GM20431 (cell line): ENCODE results near the gene TTC27.
"Not testable (repeated sequence)": the region's sequence is repeated elsewhere in the genome, so short reads cannot be mapped to it uniquely, and the experiment has no call there.

ENCODE experiments used
- in situ Hi-C: fragments of 300-500 bp; cut with MseI, MboI; formaldehyde crosslinking; loops from one replicate; pipeline ENCODE4 v1.15.0; 2020; ENCODE audit warnings: low sequenced_read_pairs; ENCODE audit not compliant: unreplicated experiment

The TTC27 gene

DNA sequence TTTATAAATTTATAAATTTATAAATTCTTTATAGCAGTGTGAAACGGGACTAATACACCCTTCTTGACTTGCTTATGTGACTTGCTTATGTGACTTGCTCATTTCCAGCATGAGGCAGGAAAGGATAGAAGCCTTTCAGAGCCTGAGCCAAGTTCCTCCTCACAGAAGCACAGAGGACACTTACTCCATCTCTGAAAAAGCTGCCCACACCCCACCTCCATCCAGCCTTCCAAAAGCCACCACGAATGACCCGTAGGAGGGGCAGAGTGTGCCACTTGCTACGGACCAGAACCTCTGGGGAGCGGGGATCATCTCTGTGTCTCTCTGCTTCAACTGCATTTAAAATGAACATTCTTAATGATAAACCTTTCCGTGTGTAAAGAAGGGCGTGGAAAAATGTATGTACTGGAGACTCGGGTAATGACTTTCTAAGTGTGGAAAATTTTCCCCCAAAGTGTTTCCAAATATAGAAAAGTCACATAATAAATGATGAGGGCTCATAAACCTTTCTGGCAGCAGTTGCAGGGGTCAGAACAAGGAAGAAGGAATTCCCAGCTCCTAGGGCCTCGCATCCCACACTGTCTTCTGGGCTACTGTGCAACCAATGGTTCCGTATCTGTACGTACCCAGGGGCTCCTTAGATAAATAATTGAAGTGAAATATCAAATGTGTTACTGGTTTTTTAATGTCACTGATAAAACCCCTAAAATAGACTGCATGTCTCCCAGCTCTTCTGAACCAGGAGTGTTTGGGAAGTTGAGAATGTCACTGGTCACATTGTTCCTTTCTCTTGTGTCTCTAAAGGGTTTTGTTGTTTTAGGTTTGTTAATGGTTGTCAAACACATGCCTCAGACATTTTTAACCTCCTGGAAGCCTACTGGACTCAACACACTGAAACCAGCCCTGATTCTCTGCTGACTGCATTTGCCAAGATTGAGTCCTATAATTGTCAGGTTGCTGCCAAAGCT is 214.4 kb downstream of the TTC27 start:
- in situ Hi-C loops = no loop called here

DNA sequence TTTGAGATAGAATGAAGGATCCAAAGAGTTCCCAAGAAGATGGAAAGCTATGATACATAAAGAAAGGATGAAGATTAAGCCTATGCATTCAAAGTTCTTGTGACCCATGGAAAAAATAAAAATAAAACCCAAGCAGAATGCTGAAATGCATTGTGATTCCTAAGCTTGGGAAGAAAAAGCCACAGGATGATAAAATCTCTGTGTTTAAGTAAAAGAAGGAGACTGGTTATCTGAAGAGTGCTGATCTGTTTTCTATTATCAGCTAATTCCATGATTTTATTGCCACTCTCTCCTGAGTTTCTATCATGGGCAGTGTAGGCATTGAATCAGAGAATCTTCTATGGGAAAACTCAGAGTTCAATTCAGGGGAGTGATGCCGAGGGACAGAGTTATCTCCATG is 215.8 kb downstream of the TTC27 start:
- in situ Hi-C loops = no loop called here

DNA sequence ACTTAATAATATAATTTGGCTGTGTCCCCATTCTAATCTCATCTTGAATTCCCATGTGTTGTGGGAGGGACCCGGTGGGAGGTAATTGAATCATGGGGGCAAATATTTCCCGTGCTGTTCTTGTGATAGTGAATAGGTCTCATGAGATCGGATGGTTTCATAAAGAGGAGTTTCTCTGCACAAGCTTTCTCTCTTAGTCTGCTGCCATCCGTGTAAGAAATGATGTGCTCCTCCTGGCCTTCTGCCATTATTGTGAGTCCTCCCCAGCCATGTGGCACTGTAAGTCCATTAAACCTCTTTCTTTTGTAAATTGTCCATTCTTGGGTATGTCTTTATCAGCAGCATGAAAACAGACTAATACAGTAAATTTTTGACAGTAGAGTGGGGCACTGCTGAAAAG is 216.4 kb downstream of the TTC27 start:
- in situ Hi-C loops = no loop called here

DNA sequence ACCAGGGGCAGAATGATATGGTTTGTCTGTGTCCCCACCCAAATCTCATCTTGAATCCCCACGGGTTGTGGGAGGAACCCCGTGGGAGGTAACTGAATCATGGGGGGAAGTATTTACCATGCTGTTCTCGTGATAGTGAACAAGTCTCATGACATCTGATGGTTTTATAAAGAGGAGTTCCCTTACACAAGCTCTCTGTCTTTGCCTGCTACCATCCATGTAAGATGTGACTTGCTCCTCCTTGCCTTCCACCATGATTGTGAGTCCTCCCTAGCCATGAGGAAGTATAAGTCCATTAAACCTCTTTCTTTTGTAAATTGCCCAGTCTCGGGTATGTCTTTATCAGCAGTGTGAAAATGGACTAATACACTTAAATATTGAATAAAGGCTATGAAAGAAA is 218.4 kb downstream of the TTC27 start:
- in situ Hi-C loops = not testable (repeated sequence)

DNA sequence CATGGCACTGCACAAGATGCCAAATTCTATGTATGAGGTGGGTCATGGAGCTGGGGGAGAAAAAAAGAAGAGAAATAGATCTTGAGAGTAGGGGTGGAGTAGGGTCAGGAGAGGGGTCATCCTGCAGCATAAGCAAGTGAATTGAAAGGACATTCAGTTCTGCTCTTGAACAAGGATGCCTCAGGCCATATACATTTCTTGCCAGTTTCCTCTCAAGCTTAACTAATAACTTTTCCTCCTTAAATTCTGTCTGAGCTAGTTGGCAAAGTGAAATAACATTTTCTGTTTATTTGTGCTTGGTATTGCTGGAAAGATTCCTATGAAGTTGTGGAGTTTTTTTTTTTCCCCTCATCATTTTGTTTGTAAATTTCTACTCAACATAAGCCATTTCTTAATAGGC is 219.9 kb downstream of the TTC27 start:
- in situ Hi-C loops = no loop called here

DNA sequence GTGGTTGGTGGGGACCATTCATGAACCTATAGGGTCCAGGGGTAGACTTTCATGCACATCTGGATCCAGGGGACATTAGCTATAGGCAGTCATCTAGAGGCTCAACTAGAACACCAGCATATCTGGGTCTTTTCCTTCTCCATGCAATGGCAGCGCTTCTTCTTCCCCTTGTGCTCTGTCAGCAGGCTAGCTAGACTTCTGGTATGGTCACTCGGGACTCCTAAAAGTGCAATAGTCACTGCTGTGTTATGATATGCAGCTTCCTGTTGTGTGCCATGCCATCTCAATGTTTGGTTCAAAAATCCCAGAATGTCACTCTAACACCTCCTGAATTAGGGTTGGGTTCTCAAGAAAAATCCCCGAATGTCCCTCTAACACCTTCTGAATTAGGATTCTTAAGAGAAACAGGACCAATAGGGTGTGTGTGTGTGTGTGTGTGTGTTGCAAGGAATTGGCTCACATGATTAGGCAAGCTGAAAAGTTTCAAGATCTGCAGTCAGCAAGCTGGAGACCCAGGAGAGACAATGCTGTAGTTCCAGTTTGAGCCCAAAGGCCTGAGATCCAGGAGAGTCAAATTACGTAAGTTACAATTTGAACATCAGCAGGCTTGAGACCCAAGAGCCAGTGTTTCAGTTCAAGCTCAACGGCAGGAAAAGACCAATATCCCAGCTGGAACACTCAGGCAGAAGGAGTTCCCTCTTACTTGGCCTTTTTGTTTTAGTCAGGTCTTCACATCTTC is 221.8 kb downstream of the TTC27 start:
- in situ Hi-C loops = no loop called here

DNA sequence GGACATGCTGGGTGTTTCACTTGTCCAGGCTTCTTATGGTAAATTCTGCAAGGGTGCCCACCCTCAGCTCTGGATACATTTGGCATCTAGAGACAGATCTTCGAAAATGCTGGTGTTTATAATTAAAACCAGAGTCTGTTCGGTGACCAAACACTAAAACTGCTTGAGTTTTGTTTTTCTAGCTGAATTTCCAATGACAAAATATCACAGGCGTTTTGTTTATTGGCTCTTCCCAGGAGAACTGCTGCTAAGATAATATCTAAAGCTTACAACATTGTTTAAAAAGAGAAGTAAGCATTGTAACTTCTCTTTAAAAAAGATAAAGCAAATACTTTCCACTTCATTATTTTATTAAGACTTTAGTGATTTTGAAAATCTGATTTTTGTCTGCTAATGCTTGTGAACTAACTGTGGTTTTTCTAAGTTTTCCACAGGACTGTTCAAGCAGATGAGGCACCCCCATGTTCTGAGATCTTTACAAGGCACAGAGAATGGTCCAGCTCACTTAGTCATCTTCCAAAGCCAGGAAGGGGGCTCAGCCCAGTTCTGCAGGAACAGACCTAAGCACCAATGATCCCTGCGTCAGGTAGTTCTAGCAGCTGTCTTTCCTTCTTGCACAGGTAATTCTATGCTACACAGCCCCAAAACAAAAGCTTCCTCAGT is 224.1 kb downstream of the TTC27 start:
- in situ Hi-C loops = no loop called here

DNA sequence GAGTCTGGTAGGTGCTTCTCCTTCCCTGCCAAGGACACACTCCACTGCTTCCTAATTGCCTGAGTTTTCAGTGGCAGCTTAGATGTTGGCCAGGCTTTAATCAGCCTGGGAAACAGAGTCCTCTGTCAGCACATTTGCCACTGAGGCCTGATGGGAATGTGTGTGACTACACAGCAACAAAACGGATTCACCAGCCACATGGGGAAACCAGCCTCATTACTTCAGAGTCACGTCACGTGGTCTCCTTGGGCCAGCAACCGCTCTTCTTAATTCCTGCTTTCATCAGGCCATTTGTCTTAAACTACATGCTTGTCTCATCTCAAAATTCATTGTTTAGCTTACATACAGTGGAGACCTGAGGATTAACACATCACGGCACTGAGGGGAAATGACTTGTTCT is 225.0 kb downstream of the TTC27 start:
- in situ Hi-C loops = no loop called here

DNA sequence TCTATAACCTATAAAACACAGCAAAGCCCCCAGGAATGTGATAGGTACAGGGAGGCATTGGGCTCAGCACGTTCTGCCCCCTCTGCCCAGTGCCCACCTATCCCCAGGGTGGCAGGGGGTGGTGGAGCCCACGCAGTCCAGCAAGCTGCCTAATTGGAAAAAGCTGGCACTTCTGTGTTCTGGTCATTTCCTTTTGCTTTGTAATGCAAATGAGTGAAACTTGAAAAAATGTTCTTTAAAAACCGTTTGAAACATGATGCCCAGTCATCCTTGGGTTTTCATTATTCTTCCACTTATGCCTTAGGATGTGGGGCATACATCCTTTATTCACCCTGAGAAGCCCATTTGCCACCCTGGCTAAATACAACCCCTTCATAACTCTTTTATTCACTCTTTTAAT is 229.0 kb downstream of the TTC27 start:
- in situ Hi-C loops = no loop called here

DNA sequence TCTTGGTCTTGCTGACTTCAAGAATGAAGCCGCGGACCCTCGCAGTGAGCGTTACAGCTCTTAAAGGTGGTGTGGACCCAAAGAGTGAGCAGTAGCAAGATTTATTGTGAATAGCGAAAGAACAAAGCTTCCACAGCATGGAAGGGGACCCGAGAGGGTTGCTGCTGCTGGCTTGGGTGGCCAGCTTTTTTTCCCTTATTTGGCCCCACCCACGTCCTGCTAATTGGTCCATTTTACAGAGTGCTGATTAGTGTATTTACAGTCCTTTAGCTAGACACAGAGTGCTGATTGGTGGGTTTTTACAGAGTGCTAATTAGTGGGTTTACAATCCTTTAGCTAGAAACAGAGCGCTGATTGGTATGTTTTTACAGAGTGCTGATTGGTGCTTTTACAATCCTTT is 230.9 kb downstream of the TTC27 start:
- in situ Hi-C loops = no loop called here

DNA sequence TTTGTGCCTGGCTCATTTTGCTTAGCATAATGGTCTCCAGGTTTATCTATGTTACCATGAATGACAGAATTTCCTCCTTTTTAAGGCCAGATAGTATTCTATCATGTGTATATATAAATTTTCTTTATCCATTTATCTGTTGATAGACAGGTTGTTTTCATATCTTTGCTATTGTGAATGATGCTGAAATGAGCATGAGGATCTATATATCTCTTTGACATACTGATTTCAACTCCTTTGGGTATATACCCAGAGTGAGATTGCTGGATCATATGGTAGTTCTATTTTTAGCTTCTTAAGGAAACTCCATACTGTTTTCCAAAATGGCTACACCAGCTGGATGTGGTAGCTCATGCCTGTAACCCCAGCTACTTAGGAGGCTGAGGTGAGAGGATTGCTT is 232.5 kb downstream of the TTC27 start:
- in situ Hi-C loops = no loop called here

DNA sequence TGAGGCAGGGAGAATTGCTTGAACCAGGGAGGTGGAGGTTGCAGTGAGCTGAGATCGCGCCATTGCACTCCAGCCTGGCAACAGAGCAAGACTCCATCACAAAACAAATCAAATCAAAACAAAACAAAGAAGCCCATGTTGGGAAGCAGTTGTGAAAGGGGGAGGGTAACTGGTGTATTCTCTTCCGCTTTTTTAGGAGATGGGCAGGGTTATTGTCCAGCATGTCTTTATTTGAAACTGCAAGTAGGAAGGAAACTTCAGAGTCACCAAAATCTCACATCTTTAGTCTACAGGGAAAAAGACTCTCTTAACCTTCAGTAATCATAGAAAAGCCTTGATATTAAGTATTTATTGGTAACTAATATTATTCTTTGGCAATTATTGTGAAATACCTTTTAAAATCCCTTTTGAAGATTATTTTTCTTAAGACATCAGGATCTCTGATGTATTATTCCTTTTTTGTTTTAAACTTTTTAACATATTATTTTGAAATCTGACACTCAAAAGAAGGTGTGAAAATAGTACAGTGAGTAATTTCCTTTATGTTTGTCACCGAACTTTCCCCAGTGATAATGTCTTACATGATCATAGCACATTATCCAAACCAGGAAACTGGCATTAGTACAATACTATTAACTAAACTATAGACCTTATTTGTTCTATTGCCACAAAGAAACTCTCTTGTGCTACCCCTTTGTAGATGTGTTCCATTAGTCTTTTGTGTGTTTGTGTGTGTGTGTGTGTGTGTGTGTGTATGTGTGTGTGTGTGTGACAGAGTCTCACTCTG is 234.6 kb downstream of the TTC27 start:
- in situ Hi-C loops = no loop called here

DNA sequence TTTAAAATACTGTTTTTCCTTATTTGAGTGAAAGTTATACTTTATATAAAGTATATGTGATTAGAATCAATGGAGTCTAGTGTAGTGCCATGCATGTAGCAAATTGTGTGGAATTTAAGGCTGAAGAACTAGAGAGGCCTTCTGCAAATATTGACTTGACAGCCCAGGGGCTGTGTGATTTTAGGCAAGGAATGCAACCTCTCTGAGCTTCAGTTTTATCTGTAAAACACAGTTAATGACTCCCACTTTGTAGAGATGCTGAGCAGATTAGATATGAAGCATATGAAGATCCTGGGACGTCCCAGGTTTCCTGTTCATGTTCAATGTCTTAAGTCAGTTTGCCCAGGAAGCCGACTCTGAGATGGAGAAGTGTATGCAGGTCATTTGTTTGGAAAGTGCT is 235.5 kb downstream of the TTC27 start:
- in situ Hi-C loops = no loop called here

DNA sequence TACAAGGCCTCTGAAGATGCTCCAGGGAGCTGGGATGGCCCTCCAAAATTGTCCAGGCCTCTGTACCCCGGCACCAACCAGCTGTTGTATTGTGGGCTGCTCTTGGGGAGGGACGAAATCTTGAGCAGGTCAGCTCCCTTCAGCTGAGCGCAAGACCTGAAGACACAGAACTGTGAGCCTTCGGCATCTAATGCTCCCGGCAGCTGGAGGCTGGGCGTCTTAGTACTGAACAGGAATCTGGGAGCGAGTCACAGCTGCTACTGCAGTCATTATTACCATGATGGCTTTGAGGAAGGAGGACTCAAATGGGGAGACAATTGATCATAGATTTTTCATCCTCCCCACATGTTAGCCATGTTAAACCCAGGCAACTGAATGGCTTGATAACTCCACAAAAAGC is 236.0 kb downstream of the TTC27 start:
- in situ Hi-C loops = no loop called here

DNA sequence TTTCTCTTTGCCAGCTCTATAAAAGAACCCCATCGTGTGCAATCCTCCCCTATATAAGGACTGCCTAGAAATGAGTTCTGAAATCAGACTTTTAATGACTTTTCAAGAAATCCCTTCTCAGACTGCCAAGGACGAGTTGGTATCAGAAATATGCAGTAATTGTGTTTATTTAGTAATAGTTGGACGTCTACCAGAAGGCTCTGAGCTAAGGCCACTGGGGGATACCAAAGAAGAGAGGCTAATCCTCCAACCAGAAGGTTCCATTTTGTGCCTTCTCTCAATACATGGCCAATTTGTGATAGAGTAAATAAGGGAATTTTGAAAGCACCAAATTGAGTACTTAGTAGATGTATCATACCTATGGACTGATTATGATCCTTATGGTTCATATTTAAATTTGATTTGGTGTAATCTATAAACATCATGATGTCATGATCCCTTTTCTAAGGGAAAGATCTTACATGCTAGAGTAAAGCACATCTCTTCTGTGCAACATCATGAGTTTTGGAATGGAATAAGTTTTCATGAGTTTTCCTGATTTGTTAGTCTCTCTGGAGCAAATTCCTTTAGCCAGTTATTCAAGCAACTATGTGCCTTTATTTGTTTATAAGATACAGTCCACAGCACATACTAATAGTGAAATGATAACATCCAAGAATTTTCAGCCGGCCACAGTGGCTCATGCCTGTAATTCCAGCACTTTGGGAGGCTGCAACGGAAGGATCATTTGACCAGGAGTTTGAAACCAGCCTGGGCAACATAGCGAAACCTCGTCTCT is 236.7 kb downstream of the TTC27 start:
- in situ Hi-C loops = no loop called here

DNA sequence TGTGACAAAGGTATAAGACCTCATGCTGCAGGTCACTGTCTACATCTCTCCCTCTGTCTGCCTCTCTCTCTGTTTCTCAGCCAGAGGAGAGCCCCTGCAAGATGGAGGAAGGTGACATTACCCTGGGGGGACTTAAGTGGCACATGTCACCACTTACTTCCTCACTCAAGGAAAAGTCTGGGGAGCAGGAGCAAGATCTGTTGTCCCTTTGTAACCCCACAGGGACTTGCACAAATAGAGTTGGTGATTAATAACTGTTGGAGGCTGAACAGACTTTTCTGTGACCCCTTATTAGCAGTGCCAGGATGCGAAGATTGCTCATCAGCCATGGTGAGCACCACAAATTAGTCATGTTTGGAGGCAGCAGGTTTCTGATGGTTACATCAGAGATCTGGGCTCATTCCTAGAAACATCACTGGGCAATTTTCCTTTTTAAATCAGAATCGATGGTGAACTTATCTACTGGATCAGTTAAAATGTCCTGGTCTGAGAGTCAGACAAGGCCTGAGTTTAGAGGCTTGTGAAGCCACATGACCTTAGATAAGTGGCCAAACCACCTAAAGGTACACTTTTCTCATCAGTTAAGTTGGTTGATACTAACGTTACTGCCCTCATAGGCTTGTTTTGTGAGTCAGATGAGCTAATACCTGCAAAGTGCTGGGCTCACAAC is 237.7 kb downstream of the TTC27 start:
- in situ Hi-C loops = no loop called here

DNA sequence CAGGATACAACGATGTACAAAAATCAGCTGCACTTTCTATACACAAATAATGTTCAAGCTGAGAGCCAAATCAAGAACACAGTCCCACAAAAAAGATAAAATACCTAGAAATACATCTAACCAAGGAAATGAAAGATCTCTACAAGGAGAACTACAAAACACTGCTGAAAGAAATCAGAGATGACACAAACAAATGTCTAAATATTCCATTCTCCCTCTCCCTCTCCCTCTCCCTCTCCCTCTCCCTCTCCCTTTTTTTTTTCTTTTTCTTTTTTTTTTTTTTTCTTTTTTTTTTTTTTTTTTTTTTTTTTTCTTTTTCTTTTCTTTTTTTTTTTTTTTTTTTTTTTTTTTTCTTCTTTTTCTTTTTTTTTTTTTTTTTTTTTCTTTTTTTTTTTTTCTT is 238.6 kb downstream of the TTC27 start:
- in situ Hi-C loops = not testable (repeated sequence)
